ENCODE results near the gene SPATA32. TPM values are rescaled to one million over a fixed set of nuclear protein-coding genes. Genes with fewer than 3 reads are reported as not detected.
"Not testable (repeated sequence)": the region's sequence is repeated elsewhere in the genome, so short reads cannot be mapped to it uniquely, and the experiment has no call there.

The SPATA32 gene
- total RNA-seq, 1 experiment from 2014 or later, result 0.85 TPM

DNA sequence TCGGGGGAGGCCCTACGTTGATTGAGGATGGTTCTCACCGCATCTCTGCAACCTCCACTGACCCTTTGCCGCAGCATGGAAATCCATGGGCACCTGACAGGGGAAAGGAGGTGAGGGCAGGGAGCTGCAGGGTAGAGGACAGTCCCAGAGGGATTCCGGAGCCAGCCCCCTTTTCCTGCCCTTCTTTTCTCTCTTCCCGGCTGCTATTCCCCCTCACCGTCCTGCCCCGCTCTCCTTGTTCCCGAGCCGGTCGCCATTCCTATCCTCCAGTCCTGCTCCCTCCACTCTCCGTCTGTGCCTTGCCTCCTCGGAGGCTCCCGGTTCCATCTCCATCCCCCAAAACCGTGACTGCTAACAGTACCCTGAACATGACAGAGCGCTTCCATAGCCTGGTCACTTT is 4.8 kb downstream of the SPATA32 start:
- peaks cover 7% of the 10 kb centered on the region for H3K4me1 Mint-ChIP-seq (ENCODE audit: low read depth, unreplicated experiment)
- H3K36me3 Mint-ChIP-seq (ENCODE audit: insufficient read depth, unreplicated experiment), result peaks cover 36% of the 10 kb centered on the region
- DNase-seq, result no peak
- H3K27me3 Mint-ChIP-seq (ENCODE audit: unreplicated experiment), result no peaks in the 10 kb centered on the region
- H3K27ac Mint-ChIP-seq (ENCODE audit: unreplicated experiment), result no peak overlapping the region
- H3K4me3 Mint-ChIP-seq (ENCODE audit: low read depth, unreplicated experiment), result no peak overlapping the region
- no TSS peak for BruUV-seq (replicated peaks)
- intact Hi-C loops (cut with micrococcal nuclease; ENCODE audit: unreplicated experiment), result no loop called here
- TF ChIP-seq, protein P1, sequence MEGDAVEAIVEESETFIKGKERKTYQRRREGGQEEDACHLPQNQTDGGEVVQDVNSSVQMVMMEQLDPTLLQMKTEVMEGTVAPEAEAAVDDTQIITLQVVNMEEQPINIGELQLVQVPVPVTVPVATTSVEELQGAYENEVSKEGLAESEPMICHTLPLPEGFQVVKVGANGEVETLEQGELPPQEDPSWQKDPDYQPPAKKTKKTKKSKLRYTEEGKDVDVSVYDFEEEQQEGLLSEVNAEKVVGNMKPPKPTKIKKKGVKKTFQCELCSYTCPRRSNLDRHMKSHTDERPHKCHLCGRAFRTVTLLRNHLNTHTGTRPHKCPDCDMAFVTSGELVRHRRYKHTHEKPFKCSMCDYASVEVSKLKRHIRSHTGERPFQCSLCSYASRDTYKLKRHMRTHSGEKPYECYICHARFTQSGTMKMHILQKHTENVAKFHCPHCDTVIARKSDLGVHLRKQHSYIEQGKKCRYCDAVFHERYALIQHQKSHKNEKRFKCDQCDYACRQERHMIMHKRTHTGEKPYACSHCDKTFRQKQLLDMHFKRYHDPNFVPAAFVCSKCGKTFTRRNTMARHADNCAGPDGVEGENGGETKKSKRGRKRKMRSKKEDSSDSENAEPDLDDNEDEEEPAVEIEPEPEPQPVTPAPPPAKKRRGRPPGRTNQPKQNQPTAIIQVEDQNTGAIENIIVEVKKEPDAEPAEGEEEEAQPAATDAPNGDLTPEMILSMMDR (IDR thresholded peaks at IDR 0.05; ENCODE audit: unreplicated experiment), result no peak
- H3K9me3 Mint-ChIP-seq (ENCODE audit: low read depth, unreplicated experiment), result no peaks in the 10 kb centered on the region
- CTCF ChIA-PET, result interaction anchor here (1.0 kb wide), 1 partner anchor 9 kb away, joined by 3 read pairs; no protein-coding TSS in a partner anchor

DNA sequence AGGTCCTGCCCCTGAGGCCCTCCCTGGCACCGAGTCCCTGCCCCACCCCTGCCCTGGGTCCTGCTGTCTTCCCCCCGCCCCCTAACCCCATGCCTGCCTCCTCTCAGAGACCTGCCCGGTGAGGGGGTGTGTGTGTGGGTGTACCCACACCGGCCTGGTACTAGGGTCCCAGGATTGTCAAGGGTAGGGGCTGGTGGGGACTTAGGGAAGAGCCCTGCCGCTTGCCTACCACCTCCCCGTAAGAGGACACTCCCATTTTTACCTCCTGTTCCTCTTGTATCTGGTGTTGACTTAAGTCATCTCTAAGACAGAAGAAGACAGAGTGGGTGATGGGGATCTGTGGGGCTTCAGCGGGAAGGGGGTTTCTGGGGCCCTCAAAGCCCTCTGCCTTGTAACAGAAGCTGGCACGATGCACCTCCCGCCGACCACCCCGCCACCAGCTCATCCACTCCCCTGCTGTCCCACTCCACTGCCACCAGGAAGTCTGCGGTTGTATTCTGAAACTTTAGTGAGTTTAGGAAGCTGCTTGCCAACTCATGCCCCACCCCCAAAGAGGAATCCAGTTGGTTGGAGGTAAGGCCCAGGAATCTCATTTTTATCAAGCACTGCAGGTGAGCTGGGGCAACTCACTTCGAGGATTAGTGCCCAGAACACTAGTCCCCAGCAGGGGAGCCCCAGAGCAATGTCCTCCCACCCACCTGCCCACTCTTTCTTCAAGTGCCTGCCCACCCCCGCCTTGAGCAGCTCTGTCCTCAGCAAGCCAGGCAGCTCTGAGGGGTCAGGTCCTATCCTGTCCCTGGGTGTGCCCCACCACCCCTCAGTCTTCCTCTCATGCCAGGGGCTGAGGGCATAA is 5.6 kb downstream of the SPATA32 start:
- Mint-ChIP-seq H3K4me1 (ENCODE audit: low read depth, unreplicated experiment) (peaks cover 7% of the 10 kb centered on the region), H3K36me3 (ENCODE audit: insufficient read depth, unreplicated experiment) (peaks cover 43% of the 10 kb centered on the region), H3K27ac (ENCODE audit: unreplicated experiment) (no peak overlapping the region), H3K27me3 (ENCODE audit: unreplicated experiment) (no peaks in the 10 kb centered on the region), H3K9me3 (ENCODE audit: low read depth, unreplicated experiment) (no peaks in the 10 kb centered on the region), H3K4me3 (ENCODE audit: low read depth, unreplicated experiment) (no peak overlapping the region)
- intact Hi-C loops (cut with micrococcal nuclease; ENCODE audit: unreplicated experiment), result no loop called here
- no TSS peak for BruUV-seq (replicated peaks)
- TF ChIP-seq, protein P1 (IDR thresholded peaks at IDR 0.05; ENCODE audit: unreplicated experiment), result no peak
- DNase-seq, result peak; percentile 43
- CTCF ChIA-PET, result interaction anchor here (0.6 to 1.6 kb wide), 2 partner anchors 21 to 55 kb away, joined by 3 to 4 read pairs; no protein-coding TSS in a partner anchor

GRCh38 chr17:45255358-45255757 is 6.5 kb downstream of the SPATA32 start:
- Mint-ChIP-seq H3K4me1 (ENCODE audit: low read depth, unreplicated experiment) (peaks cover 7% of the 10 kb centered on the region), H3K27ac (ENCODE audit: unreplicated experiment) (no peak overlapping the region), H3K36me3 (ENCODE audit: insufficient read depth, unreplicated experiment) (peaks cover 44% of the 10 kb centered on the region), H3K9me3 (ENCODE audit: low read depth, unreplicated experiment) (no peaks in the 10 kb centered on the region), H3K27me3 (ENCODE audit: unreplicated experiment) (no peaks in the 10 kb centered on the region), H3K4me3 (ENCODE audit: low read depth, unreplicated experiment) (no peak overlapping the region)
- DNase-seq, result no peak
- TF ChIP-seq, protein P1 (IDR thresholded peaks at IDR 0.05; ENCODE audit: unreplicated experiment), result no peak
- CTCF ChIA-PET, result interaction anchor here (0.6 to 1.6 kb wide), 3 partner anchors 12 to 54 kb away, joined by 3 to 4 read pairs (median 3); no protein-coding TSS in a partner anchor
- no TSS peak for BruUV-seq (replicated peaks)
- intact Hi-C loops (cut with micrococcal nuclease; ENCODE audit: unreplicated experiment), result no loop called here

DNA sequence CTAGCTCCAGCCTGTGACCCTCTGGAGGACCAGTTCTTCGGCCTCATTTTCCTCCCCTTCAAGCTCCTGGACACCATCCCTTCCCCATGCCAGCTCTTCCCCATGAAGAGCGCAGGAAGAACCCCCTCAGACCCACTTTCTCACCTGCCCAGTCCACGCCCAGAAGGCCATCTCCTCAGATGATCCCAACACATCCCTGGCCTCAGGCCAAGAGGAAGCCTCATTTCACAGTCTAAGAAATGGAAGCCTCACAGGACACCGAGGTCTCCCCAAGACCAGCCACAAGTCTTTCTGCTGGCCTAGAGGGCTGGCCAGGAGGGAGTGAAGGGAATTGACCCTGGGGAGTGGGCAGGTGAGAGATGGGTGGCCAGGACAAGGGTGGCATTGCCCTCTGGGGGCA is 8.0 kb downstream of the SPATA32 start:
- Mint-ChIP-seq H3K36me3 (ENCODE audit: insufficient read depth, unreplicated experiment) (peaks cover 46% of the 10 kb centered on the region), H3K27ac (ENCODE audit: unreplicated experiment) (no peak overlapping the region), H3K27me3 (ENCODE audit: unreplicated experiment) (no peaks in the 10 kb centered on the region), H3K9me3 (ENCODE audit: low read depth, unreplicated experiment) (no peaks in the 10 kb centered on the region), H3K4me3 (ENCODE audit: low read depth, unreplicated experiment) (no peak overlapping the region), H3K4me1 (ENCODE audit: low read depth, unreplicated experiment) (peaks cover 7% of the 10 kb centered on the region)
- no peak for DNase-seq
- intact Hi-C loops (cut with micrococcal nuclease; ENCODE audit: unreplicated experiment), result no loop called here
- no TSS peak for BruUV-seq (replicated peaks)
- CTCF ChIA-PET, result interaction anchor here (0.5 kb wide), 1 partner anchor 303 kb away, joined by 4 read pairs; no protein-coding TSS in a partner anchor
- TF ChIP-seq, protein P1 (IDR thresholded peaks at IDR 0.05; ENCODE audit: unreplicated experiment), result no peak

GRCh38 chr17:45253237-45253636 is 8.7 kb downstream of the SPATA32 start:
- H3K27ac Mint-ChIP-seq (ENCODE audit: unreplicated experiment); BruUV-seq (replicated peaks); H3K4me3 Mint-ChIP-seq (ENCODE audit: low read depth, unreplicated experiment); H3K9me3 Mint-ChIP-seq (ENCODE audit: low read depth, unreplicated experiment); H3K27me3 Mint-ChIP-seq (ENCODE audit: unreplicated experiment); H3K4me1 Mint-ChIP-seq (ENCODE audit: low read depth, unreplicated experiment); intact Hi-C loops (cut with micrococcal nuclease; ENCODE audit: unreplicated experiment); DNase-seq; CTCF ChIA-PET: not testable (repeated sequence)
- peaks cover 50% of the 10 kb centered on the region for H3K36me3 Mint-ChIP-seq (ENCODE audit: insufficient read depth, unreplicated experiment)

Measured in Calu3 (cell line).